ENCODE results near the gene DAPK2. TPM values are rescaled to one million over a fixed set of nuclear protein-coding genes. Genes with fewer than 3 reads are reported as not detected.

The DAPK2 gene
- total and polyA plus RNA-seq, 2 of the 13 experiments (the other 11 are each of a cell fraction or from before 2014, with no cell fraction given): 0.33 to 0.63 TPM

DNA sequence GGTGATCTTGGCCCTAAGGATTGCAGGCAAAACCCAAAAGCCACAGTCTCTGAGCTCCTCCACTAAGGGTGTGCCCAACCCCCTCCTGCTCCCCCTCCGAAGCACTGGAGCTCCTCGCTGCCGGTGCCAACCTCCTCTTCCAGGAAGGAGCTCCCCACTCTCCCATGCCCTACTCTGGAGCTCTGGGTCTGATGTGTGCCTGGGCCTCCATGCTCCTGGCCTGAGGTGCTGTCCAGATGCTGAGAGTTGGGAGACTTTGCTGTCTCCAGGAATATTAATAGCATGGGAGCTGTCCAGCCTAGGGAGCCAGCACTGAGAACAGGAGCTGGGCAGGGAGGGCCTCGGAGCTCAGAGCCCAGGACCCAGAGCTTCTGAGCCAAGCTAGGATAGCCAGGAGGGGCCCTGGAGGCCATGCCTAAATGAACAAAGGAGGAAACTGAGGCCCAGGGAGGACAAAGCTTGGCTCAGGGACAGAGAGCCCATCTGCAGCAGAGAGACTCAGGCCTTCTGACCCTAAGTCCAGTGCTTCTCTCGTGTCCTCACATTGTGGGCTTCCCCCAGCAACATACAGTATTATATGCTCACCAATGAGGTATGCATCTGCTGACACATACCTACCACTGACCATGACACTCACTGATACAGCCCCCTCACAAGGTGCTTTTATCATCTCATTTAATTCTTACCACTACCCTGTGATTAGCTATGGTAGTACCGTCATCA, 175.6 kb downstream of the DAPK2 start (continued):
- no peak for TF ChIP-seq NR2C2 (CRISPR knock-in tag; IDR thresholded peaks at IDR 0.05; ENCODE audit: borderline replicate concordance)
- peak; percentile 99 for TF ChIP-seq MIER2 (CRISPR knock-in tag; IDR thresholded peaks at IDR 0.05)
- TF ChIP-seq, protein P1, sequence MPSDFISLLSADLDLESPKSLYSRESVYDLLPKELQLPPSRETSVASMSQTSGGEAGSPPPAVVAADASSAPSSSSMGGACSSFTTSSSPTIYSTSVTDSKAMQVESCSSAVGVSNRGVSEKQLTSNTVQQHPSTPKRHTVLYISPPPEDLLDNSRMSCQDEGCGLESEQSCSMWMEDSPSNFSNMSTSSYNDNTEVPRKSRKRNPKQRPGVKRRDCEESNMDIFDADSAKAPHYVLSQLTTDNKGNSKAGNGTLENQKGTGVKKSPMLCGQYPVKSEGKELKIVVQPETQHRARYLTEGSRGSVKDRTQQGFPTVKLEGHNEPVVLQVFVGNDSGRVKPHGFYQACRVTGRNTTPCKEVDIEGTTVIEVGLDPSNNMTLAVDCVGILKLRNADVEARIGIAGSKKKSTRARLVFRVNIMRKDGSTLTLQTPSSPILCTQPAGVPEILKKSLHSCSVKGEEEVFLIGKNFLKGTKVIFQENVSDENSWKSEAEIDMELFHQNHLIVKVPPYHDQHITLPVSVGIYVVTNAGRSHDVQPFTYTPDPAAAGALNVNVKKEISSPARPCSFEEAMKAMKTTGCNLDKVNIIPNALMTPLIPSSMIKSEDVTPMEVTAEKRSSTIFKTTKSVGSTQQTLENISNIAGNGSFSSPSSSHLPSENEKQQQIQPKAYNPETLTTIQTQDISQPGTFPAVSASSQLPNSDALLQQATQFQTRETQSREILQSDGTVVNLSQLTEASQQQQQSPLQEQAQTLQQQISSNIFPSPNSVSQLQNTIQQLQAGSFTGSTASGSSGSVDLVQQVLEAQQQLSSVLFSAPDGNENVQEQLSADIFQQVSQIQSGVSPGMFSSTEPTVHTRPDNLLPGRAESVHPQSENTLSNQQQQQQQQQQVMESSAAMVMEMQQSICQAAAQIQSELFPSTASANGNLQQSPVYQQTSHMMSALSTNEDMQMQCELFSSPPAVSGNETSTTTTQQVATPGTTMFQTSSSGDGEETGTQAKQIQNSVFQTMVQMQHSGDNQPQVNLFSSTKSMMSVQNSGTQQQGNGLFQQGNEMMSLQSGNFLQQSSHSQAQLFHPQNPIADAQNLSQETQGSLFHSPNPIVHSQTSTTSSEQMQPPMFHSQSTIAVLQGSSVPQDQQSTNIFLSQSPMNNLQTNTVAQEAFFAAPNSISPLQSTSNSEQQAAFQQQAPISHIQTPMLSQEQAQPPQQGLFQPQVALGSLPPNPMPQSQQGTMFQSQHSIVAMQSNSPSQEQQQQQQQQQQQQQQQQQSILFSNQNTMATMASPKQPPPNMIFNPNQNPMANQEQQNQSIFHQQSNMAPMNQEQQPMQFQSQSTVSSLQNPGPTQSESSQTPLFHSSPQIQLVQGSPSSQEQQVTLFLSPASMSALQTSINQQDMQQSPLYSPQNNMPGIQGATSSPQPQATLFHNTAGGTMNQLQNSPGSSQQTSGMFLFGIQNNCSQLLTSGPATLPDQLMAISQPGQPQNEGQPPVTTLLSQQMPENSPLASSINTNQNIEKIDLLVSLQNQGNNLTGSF (CRISPR knock-in tag; IDR thresholded peaks at IDR 0.05): peak; percentile 82; the same call in 1 of the 2 replicates
- TF ChIP-seq, protein P2, sequence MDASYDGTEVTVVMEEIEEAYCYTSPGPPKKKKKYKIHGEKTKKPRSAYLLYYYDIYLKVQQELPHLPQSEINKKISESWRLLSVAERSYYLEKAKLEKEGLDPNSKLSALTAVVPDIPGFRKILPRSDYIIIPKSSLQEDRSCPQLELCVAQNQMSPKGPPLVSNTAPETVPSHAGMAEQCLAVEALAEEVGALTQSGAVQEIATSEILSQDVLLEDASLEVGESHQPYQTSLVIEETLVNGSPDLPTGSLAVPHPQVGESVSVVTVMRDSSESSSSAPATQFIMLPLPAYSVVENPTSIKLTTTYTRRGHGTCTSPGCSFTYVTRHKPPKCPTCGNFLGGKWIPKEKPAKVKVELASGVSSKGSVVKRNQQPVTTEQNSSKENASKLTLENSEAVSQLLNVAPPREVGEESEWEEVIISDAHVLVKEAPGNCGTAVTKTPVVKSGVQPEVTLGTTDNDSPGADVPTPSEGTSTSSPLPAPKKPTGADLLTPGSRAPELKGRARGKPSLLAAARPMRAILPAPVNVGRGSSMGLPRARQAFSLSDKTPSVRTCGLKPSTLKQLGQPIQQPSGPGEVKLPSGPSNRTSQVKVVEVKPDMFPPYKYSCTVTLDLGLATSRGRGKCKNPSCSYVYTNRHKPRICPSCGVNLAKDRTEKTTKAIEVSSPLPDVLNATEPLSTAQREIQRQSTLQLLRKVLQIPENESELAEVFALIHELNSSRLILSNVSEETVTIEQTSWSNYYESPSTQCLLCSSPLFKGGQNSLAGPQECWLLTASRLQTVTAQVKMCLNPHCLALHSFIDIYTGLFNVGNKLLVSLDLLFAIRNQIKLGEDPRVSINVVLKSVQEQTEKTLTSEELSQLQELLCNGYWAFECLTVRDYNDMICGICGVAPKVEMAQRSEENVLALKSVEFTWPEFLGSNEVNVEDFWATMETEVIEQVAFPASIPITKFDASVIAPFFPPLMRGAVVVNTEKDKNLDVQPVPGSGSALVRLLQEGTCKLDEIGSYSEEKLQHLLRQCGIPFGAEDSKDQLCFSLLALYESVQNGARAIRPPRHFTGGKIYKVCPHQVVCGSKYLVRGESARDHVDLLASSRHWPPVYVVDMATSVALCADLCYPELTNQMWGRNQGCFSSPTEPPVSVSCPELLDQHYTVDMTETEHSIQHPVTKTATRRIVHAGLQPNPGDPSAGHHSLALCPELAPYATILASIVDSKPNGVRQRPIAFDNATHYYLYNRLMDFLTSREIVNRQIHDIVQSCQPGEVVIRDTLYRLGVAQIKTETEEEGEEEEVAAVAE (CRISPR knock-in tag; IDR thresholded peaks at IDR 0.05; ENCODE audit: borderline replicate concordance): peak; percentile 96
- peak; percentile 87; the same call in 1 of the 2 replicates for TF ChIP-seq FOXK1 (CRISPR knock-in tag; IDR thresholded peaks at IDR 0.05; ENCODE audit: borderline replicate concordance, low read depth)
- peak; percentile 45; the same call in 1 of the 2 replicates for TF ChIP-seq MYC (CRISPR knock-in tag; IDR thresholded peaks at IDR 0.05; ENCODE audit: borderline replicate concordance)
- TF ChIP-seq ZNF788 (CRISPR knock-in tag; IDR thresholded peaks at IDR 0.05; ENCODE audit: borderline replicate concordance): no peak
- TF ChIP-seq, protein P3, sequence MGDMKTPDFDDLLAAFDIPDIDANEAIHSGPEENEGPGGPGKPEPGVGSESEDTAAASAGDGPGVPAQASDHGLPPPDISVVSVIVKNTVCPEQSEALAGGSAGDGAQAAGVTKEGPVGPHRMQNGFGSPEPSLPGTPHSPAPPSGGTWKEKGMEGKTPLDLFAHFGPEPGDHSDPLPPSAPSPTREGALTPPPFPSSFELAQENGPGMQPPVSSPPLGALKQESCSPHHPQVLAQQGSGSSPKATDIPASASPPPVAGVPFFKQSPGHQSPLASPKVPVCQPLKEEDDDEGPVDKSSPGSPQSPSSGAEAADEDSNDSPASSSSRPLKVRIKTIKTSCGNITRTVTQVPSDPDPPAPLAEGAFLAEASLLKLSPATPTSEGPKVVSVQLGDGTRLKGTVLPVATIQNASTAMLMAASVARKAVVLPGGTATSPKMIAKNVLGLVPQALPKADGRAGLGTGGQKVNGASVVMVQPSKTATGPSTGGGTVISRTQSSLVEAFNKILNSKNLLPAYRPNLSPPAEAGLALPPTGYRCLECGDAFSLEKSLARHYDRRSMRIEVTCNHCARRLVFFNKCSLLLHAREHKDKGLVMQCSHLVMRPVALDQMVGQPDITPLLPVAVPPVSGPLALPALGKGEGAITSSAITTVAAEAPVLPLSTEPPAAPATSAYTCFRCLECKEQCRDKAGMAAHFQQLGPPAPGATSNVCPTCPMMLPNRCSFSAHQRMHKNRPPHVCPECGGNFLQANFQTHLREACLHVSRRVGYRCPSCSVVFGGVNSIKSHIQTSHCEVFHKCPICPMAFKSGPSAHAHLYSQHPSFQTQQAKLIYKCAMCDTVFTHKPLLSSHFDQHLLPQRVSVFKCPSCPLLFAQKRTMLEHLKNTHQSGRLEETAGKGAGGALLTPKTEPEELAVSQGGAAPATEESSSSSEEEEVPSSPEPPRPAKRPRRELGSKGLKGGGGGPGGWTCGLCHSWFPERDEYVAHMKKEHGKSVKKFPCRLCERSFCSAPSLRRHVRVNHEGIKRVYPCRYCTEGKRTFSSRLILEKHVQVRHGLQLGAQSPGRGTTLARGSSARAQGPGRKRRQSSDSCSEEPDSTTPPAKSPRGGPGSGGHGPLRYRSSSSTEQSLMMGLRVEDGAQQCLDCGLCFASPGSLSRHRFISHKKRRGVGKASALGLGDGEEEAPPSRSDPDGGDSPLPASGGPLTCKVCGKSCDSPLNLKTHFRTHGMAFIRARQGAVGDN (CRISPR knock-in tag; IDR thresholded peaks at IDR 0.05): peak; percentile 33
- no peak for TF ChIP-seq ZNF282 (IDR thresholded peaks at IDR 0.05; ENCODE audit: partially characterized antibody)
- no peak for TF ChIP-seq SMYD3 (CRISPR knock-in tag; IDR thresholded peaks at IDR 0.05)
- TF ChIP-seq, protein P4, sequence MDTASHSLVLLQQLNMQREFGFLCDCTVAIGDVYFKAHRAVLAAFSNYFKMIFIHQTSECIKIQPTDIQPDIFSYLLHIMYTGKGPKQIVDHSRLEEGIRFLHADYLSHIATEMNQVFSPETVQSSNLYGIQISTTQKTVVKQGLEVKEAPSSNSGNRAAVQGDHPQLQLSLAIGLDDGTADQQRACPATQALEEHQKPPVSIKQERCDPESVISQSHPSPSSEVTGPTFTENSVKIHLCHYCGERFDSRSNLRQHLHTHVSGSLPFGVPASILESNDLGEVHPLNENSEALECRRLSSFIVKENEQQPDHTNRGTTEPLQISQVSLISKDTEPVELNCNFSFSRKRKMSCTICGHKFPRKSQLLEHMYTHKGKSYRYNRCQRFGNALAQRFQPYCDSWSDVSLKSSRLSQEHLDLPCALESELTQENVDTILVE (CRISPR knock-in tag; IDR thresholded peaks at IDR 0.05): peak; percentile 95
- TF ChIP-seq SOX5 (CRISPR knock-in tag; IDR thresholded peaks at IDR 0.05; ENCODE audit: borderline replicate concordance): 0 out of 2 replicates have a peak, but pooled peaks have one; percentile 47

Data from HepG2 (cell line).